Measurements from ENCODE around the gene LEFTY1.
"Not testable (repeated sequence)": the region's sequence is repeated elsewhere in the genome, so short reads cannot be mapped to it uniquely, and the experiment has no call there.

DNA sequence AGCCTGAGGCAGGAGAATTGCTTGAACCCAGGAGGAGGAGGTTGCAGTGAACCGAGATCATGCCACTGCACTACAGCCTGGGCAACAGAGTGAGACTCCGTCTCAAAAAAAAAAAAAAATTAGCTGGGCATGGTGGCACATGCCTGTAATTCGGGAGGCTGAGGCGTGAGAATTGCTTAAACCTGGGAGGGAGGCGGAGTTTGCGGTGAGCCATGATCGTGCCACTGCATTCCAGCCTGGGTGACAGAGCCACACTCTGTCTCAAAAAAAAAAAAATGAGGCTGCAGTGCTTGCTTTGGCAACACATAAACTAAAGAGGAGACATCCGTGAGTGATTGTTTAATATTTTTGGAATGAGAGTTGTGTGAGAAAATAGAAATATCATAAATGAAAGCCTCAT is 47.1 kb upstream of the LEFTY1 start:
- TF ChIP-seq POLR2A, EP300 (IDR thresholded peaks at IDR 0.05): not testable (repeated sequence)
- TF ChIP-seq, protein P1, sequence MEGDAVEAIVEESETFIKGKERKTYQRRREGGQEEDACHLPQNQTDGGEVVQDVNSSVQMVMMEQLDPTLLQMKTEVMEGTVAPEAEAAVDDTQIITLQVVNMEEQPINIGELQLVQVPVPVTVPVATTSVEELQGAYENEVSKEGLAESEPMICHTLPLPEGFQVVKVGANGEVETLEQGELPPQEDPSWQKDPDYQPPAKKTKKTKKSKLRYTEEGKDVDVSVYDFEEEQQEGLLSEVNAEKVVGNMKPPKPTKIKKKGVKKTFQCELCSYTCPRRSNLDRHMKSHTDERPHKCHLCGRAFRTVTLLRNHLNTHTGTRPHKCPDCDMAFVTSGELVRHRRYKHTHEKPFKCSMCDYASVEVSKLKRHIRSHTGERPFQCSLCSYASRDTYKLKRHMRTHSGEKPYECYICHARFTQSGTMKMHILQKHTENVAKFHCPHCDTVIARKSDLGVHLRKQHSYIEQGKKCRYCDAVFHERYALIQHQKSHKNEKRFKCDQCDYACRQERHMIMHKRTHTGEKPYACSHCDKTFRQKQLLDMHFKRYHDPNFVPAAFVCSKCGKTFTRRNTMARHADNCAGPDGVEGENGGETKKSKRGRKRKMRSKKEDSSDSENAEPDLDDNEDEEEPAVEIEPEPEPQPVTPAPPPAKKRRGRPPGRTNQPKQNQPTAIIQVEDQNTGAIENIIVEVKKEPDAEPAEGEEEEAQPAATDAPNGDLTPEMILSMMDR (IDR thresholded peaks at IDR 0.05), result not testable (repeated sequence)
